DMS53 treated with DMSO at 0.1 percent for 48 hours (cell line): ENCODE measurements around the gene DMKN.

Experiments used
- DNase-seq: peaks from one replicate; lab custom pipeline; 2025; ENCODE audit not compliant: unreplicated experiment; lab: John Stamatoyannopoulos, UW

The DMKN gene

GRCh38 chr19:35549174-35549788, 35.8 kb upstream of the DMKN start:
- peak; percentile 69 for DNase-seq

GRCh38 chr19:35546532-35546931, 33.1 kb upstream of the DMKN start:
- DNase-seq, result no peak

- DNase-seq, result no peak
These were observed 32.5 kb upstream of the DMKN start for GRCh38 chr19:35545855-35546381.

GRCh38 chr19:35545001-35545854, 31.8 kb upstream of the DMKN start, which contains the start of gene TMEM147:
Gene TMEM147 (plus strand): TSS chr19:35545626. CDS start chr19:35545740, 114 bp downstream.
- peak; percentile 87 for DNase-seq

- no peak for DNase-seq
These were observed 30.8 kb upstream of the DMKN start for GRCh38 chr19:35544110-35544802.

GRCh38 chr19:35543280-35544109, 30.0 kb upstream of the DMKN start:
- no peak for DNase-seq

GRCh38 chr19:35542209-35542608, 28.8 kb upstream of the DMKN start:
- DNase-seq, result no peak

- no peak for DNase-seq
These were observed 27.0 kb upstream of the DMKN start for GRCh38 chr19:35540356-35540927.

GRCh38 chr19:35539850-35540249, 26.4 kb upstream of the DMKN start:
- DNase-seq, result no peak

GRCh38 chr19:35539314-35539713, 25.9 kb upstream of the DMKN start:
- no peak for DNase-seq

- DNase-seq, result no peak
These were observed 21.5 kb upstream of the DMKN start for GRCh38 chr19:35534803-35535480.

GRCh38 chr19:35533822-35534392, 20.5 kb upstream of the DMKN start:
- no peak for DNase-seq

GRCh38 chr19:35533201-35533821, 19.9 kb upstream of the DMKN start, which contains the start of gene GAPDHS:
Gene GAPDHS (plus strand): TSS chr19:35533456. CDS start chr19:35533528, 72 bp downstream.
- no peak for DNase-seq

GRCh38 chr19:35531291-35531690, 17.8 kb upstream of the DMKN start:
- DNase-seq, result no peak

GRCh38 chr19:35529241-35530218, 16.1 kb upstream of the DMKN start:
- no peak for DNase-seq

GRCh38 chr19:35528218-35529038, 15.0 kb upstream of the DMKN start, which contains the start of gene SBSN:
Gene SBSN (minus strand): TSS chr19:35528311. CDS start chr19:35528281, 30 bp downstream.
- no peak for DNase-seq

- DNase-seq, result no peak
These were observed 12.4 kb upstream of the DMKN start for GRCh38 chr19:35525873-35526272.
